22Rv1 (cell line): ENCODE results near the gene SFMBT1.

ENCODE experiments used
- H3K27ac ChIP-seq: fragments of 450-650 bp; 2 replicates; pipeline ENCODE4 v1.5.1; 2017
- CTCF ChIP-seq: fragments of 450-650 bp; IDR thresholded peaks from 2 replicates; pipeline ENCODE4 v1.5.1; 2017; ENCODE audit warnings: mild to moderate bottlenecking
- ZFX ChIP-seq: fragments of 450-650 bp; IDR thresholded peaks from 2 replicates; pipeline ENCODE4 v1.6.1; 2017; ENCODE audit warnings: antibody characterized with exemption, borderline replicate concordance

Gene SFMBT1

GRCh38 chr3:53023072-53023823 is 22.6 kb downstream of the SFMBT1 start:
- no peak for TF ChIP-seq ZFX
- H3K27ac ChIP-seq, result no peak overlapping the region

- H3K27ac ChIP-seq, result no peak overlapping the region
- TF ChIP-seq CTCF (no peak), ZFX (no peak)
These were observed 23.2 kb downstream of the SFMBT1 start for GRCh38 chr3:53022647-53023046.

DNA sequence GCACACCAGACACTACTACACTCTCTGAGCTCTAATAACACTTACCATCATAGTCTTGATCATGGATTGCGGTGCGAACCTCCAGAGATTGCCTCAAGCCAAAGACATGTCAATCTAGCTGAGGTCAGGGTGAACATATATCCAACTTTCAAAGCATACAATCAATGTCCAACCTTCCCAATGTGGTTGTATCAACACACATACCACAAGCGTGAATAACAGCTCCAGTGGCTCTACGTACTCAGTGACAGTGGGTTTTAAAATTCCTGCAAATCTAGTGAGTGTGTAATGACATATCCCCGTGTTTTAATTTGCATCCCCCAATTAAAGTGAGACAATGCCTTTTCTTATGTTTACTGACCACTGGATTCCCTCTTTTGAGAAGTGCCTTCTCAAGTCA is 29.6 kb downstream of the SFMBT1 start:
- no peak overlapping the region for H3K27ac ChIP-seq

DNA sequence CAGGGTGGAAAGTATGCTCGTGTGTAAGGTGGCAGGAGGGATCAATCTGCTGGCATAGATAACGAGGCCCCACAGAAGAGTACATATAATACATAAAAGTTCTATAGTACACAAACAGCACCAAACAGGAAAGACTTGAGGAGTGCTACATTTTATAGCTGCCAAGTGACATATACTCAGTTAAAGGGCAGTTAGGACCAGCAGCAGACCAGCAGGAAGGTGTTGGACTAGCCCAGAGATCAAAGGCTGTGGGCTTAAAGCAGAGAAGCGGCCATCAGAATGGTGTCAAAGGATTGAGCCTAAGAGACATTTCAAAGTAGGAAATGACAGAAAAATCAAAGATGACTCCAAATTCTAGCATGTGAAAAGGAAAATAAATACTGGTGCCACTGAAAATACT is 34.5 kb downstream of the SFMBT1 start:
- TF ChIP-seq CTCF (no peak), ZFX (no peak)

More for the DNA sequence above, 29.6 kb downstream of the SFMBT1 start:
- no peak for TF ChIP-seq CTCF
- TF ChIP-seq ZFX, result no peak

DNA sequence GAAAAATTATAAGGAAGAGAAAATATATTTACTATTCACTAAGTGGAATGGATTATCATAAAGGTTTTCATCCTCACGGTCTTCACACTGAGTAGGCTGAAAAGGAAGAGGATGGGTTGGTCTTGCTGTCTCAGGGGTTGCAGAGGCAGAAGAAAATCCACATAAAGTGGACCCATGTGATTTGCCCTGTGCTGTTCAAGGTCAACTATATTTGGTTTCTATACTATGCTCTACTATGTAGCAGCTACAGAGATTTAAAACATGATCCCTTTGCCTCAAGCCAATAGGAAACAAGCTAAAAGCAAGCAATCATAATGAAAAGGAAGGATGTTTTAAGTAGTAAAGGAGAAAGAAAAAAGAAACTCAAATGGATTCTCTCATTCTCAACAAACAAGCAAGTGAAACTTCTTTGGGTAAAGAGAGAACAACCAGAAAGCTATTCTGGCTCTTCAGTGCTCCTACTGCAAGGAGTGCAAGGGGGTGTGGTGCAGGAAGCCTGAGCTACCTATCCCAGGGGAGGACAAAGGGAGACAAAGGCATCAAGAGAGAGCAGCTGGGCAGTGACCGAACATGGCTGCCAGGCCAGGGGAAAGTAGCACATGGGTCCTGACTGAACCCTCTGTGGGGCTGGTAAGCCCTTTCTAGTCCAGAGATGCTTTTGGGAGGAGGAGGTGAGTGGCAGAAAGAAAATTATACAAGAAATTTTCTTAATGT is 35.9 kb downstream of the SFMBT1 start:
- TF ChIP-seq CTCF (no peak), ZFX (no peak)
- H3K27ac ChIP-seq, result no peak overlapping the region

More for the DNA sequence above, 34.5 kb downstream of the SFMBT1 start:
- no peak overlapping the region for H3K27ac ChIP-seq

DNA sequence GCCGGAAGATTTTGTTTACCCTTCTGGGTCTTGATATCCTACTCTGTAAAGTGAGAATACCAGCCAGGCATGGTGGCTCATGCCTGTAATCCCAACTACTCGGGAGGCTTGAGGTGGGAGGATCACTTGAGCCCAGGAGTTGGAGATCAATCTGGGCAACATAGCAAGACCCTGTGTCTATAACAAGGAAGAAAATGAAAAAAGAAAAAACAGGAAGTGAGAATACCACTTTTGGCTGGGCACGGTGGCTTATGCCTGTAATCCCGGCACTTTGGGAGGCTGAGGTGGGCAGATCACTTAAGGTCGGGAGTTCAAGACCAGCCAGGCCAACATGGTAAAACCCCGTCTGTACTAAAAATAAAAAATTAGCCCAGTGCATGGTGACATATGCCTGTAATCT is 36.9 kb downstream of the SFMBT1 start:
- H3K27ac ChIP-seq, result no peak overlapping the region
- no peak for TF ChIP-seq ZFX
- TF ChIP-seq CTCF, result no peak

DNA sequence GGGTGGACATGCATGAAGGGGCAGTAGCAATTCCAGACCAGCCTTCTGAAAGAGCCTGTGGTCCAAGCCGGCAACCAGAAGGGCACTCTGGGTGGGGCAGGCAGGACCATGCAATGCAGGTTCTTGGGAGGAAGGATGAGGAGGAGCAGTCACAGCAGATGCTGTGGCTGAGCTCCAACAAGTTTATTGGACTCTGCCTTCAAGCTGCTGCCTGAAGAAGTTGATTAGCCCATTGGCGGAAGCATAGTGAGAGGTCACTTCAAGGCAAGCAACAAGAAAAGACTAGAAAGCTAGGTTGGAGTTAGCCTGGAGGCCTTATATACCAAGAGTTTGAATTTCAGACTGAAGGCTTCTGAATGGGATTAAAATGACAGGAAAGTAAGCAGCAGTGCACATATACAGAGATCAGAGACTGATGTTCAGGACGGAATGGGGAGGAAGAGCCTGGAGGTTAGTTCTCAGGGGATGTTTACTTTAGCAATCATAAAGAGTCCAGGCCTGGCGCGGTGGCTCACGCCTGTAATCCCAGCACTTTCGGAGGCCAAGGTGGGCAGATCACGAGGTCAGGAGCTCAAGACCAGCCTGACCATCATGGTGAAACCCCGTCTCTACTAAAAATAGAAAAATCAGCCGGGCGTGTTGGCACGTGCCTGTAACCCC is 39.9 kb downstream of the SFMBT1 start:
- TF ChIP-seq CTCF (no peak), ZFX (no peak)
- H3K27ac ChIP-seq, result no peak overlapping the region
